ENCODE measurements around the gene SNAP25.

Gene SNAP25

GRCh38 chr20:10347086-10347880 is 128.7 kb downstream of the SNAP25 start:
- no peak for ATAC-seq
- no peak overlapping the region for H3K27ac Mint-ChIP-seq
- no peaks in the 10 kb centered on the region for H3K36me3 Mint-ChIP-seq
- no peak overlapping the region for H3K4me3 Mint-ChIP-seq
- peaks cover 13% of the 10 kb centered on the region for H3K27me3 Mint-ChIP-seq
- no peaks in the 10 kb centered on the region for H3K4me1 Mint-ChIP-seq
- H3K9me3 Mint-ChIP-seq, result no peaks in the 10 kb centered on the region

GRCh38 chr20:10349118-10349517 is 130.5 kb downstream of the SNAP25 start:
- no peaks in the 10 kb centered on the region for H3K36me3 Mint-ChIP-seq
- H3K4me3 Mint-ChIP-seq, result no peak overlapping the region
- no peaks in the 10 kb centered on the region for H3K9me3 Mint-ChIP-seq
- H3K27me3 Mint-ChIP-seq, result peaks cover 11% of the 10 kb centered on the region
- H3K27ac Mint-ChIP-seq, result no peak overlapping the region
- H3K4me1 Mint-ChIP-seq, result no peaks in the 10 kb centered on the region
- no peak for ATAC-seq

GRCh38 chr20:10350188-10350842 is 131.7 kb downstream of the SNAP25 start:
- Mint-ChIP-seq H3K27me3 (no peaks in the 10 kb centered on the region), H3K9me3 (no peaks in the 10 kb centered on the region), H3K27ac (no peak overlapping the region), H3K4me3 (no peak overlapping the region), H3K4me1 (no peaks in the 10 kb centered on the region), H3K36me3 (no peaks in the 10 kb centered on the region)
- ATAC-seq, result no peak

GRCh38 chr20:10352934-10353824 is 134.5 kb downstream of the SNAP25 start:
- H3K4me3 Mint-ChIP-seq, result no peak overlapping the region
- no peaks in the 10 kb centered on the region for H3K36me3 Mint-ChIP-seq
- no peak for ATAC-seq
- no peak overlapping the region for H3K27ac Mint-ChIP-seq
- peaks cover 8% of the 10 kb centered on the region for H3K27me3 Mint-ChIP-seq
- peaks cover 5% of the 10 kb centered on the region for H3K9me3 Mint-ChIP-seq
- no peaks in the 10 kb centered on the region for H3K4me1 Mint-ChIP-seq

GRCh38 chr20:10356628-10357027 is 138.0 kb downstream of the SNAP25 start:
- Mint-ChIP-seq H3K4me3 (no peak overlapping the region), H3K27me3 (peaks cover 8% of the 10 kb centered on the region), H3K27ac (no peak overlapping the region), H3K4me1 (no peaks in the 10 kb centered on the region), H3K36me3 (no peaks in the 10 kb centered on the region), H3K9me3 (peaks cover 5% of the 10 kb centered on the region)
- ATAC-seq, result no peak

All from stimulated activated memory B cell treated with anti-CD40 and anti-IgM and Interleukin-4, amounts not matched to agents 10 μg/mL and 1 μg/mL and 100 μg/mL, for 72 hours (primary cell).